Osteoblast (primary cell): ENCODE measurements around the gene ORC1. TPM values are rescaled to one million over a fixed set of nuclear protein-coding genes. Genes with fewer than 3 reads are reported as not detected.

Experiments used
- DNase-seq: peaks from one replicate; pipeline ENCODE4 v3.0.0; 2011; ENCODE audit warnings: low spot score, mixed read lengths; ENCODE audit not compliant: insufficient read length; ENCODE audit errors: missing footprints
- H2AFZ ChIP-seq: 2 replicates; pipeline ENCODE4 v1.6.0; 2011; ENCODE audit warnings: mild to moderate bottlenecking, low read length
- H3K27ac ChIP-seq: 2 replicates; pipeline ENCODE4 v1.5.1; 2011; ENCODE audit warnings: mild to moderate bottlenecking, low read depth, low read length, moderate library complexity
- H3K27me3 ChIP-seq: 2 replicates; pipeline ENCODE4 v1.6.0; 2012; ENCODE audit warnings: mild to moderate bottlenecking, control low read depth, inconsistent platforms, low read length, moderate library complexity; ENCODE audit not compliant: insufficient read depth
- H3K36me3 ChIP-seq: 2 replicates; pipeline ENCODE4 v1.5.1; 2011; ENCODE audit warnings: mild to moderate bottlenecking, low read length, control low read depth, moderate library complexity; ENCODE audit not compliant: insufficient read depth
- H3K4me1 ChIP-seq: 2 replicates; pipeline ENCODE4 v1.5.1; 2011; ENCODE audit warnings: mild to moderate bottlenecking, low read length, control low read depth, moderate library complexity; ENCODE audit not compliant: insufficient read depth
- H3K4me2 ChIP-seq: 2 replicates; pipeline ENCODE4 v1.6.0; 2011; ENCODE audit warnings: mild to moderate bottlenecking, low read length; ENCODE audit not compliant: insufficient read depth
- H3K4me3 ChIP-seq: fragments of 200-600 bp; sonication (generic); 3 replicates; pipeline ENCODE4 v1.5.1; 2012; ENCODE audit warnings: mild to moderate bottlenecking, low read length, inconsistent platforms; ENCODE audit not compliant: insufficient read depth
- H3K79me2 ChIP-seq: 2 replicates; pipeline ENCODE4 v1.6.0; 2012; ENCODE audit warnings: mild to moderate bottlenecking, low read length, control low read depth, inconsistent platforms; ENCODE audit not compliant: insufficient read depth
- H3K9me3 ChIP-seq: 2 replicates; pipeline ENCODE4 v1.5.1; 2011; ENCODE audit warnings: low read depth, low read length, control low read depth
- H4K20me1 ChIP-seq: 2 replicates; pipeline ENCODE4 v1.6.0; 2012; ENCODE audit warnings: mild to moderate bottlenecking, low read length, control low read depth; ENCODE audit not compliant: insufficient read depth
- CTCF ChIP-seq: IDR thresholded peaks from 2 replicates; pipeline ENCODE4 v1.5.1; 2011; ENCODE audit warnings: mild to moderate bottlenecking, low read depth, low read length, moderate library complexity; ENCODE audit errors: extremely low read depth
- total RNA-seq: library from RNA; depleted of rRNA; stranded (reverse); fragments of >200 nt; gene quantifications from 2 replicates; pipeline ENCODE4 v1.2.3, GENCODE V29; 2012

The ORC1 gene
- total RNA-seq, 1 donor = 0.72 TPM

GRCh38 chr1:52341655-52342260 lies 62.5 kb downstream of the ORC1 start:
- DNase-seq = peak; percentile 41
- peaks cover 11% of the 10 kb centered on the region for H3K36me3 ChIP-seq
- H3K4me1 ChIP-seq = no peaks in the 10 kb centered on the region
- H3K79me2 ChIP-seq = no peaks in the 10 kb centered on the region
- no peaks in the 10 kb centered on the region for H4K20me1 ChIP-seq
- H3K27me3 ChIP-seq = no peaks in the 10 kb centered on the region
- no peak overlapping the region for H3K4me2 ChIP-seq
- H3K9me3 ChIP-seq = no peaks in the 10 kb centered on the region
- no peak overlapping the region for H3K4me3 ChIP-seq
- no peak overlapping the region for H3K27ac ChIP-seq
- no peak for TF ChIP-seq CTCF
- no peak overlapping the region for H2AFZ ChIP-seq

- no peak for TF ChIP-seq CTCF
- Histone ChIP-seq H3K4me2 (no peak overlapping the region), H3K4me3 (no peak overlapping the region), H3K9me3 (no peaks in the 10 kb centered on the region), H2AFZ (no peak overlapping the region), H4K20me1 (no peaks in the 10 kb centered on the region), H3K4me1 (no peaks in the 10 kb centered on the region), H3K36me3 (peaks cover 22% of the 10 kb centered on the region), H3K27me3 (no peaks in the 10 kb centered on the region), H3K79me2 (no peaks in the 10 kb centered on the region), H3K27ac (no peak overlapping the region)
- no peak for DNase-seq
These were observed 66.8 kb downstream of the ORC1 start for GRCh38 chr1:52337439-52337838.

GRCh38 chr1:52334906-52335528 lies 69.2 kb downstream of the ORC1 start:
- Histone ChIP-seq H3K79me2 (no peaks in the 10 kb centered on the region), H4K20me1 (no peaks in the 10 kb centered on the region), H3K4me2 (no peak overlapping the region), H3K9me3 (no peaks in the 10 kb centered on the region), H2AFZ (no peak overlapping the region), H3K4me3 (no peak overlapping the region), H3K4me1 (no peaks in the 10 kb centered on the region), H3K27ac (no peak overlapping the region), H3K36me3 (peaks cover 21% of the 10 kb centered on the region), H3K27me3 (no peaks in the 10 kb centered on the region)
- DNase-seq = no peak
- TF ChIP-seq CTCF = no peak

GRCh38 chr1:52332411-52332810 lies 71.8 kb downstream of the ORC1 start:
- no peak overlapping the region for H3K4me2 ChIP-seq
- no peaks in the 10 kb centered on the region for H3K9me3 ChIP-seq
- no peak overlapping the region for H3K27ac ChIP-seq
- H3K4me1 ChIP-seq = no peaks in the 10 kb centered on the region
- H4K20me1 ChIP-seq = no peaks in the 10 kb centered on the region
- no peaks in the 10 kb centered on the region for H3K79me2 ChIP-seq
- no peaks in the 10 kb centered on the region for H3K27me3 ChIP-seq
- H3K36me3 ChIP-seq = peaks cover 14% of the 10 kb centered on the region
- TF ChIP-seq CTCF = no peak
- no peak overlapping the region for H2AFZ ChIP-seq
- H3K4me3 ChIP-seq = no peak overlapping the region
- no peak for DNase-seq
